PC-3 (cell line): Measurements from ENCODE around the gene PFN3. TPM values are rescaled to one million over a fixed set of nuclear protein-coding genes. Genes with fewer than 3 reads are reported as not detected.

Experiments used
- ATAC-seq: fragments of 200-7000 bp; cut with Tn5 transposase; 2 replicates; pipeline ENCODE4 v1.9.1; 2020; ENCODE audit warnings: mild to moderate bottlenecking, moderate library complexity
- BruUV-seq: library from RNA; stranded (reverse); fragments of 400-500 nt; replicated peaks from 2 replicates; lab custom pipeline; 2021; lab: Mats Ljungman, UMichigan
- CTCF ChIA-PET: fragments of 300-600 bp; sonication (Branson Sonifier 250); formaldehyde crosslinking; loops from one replicate; lab custom pipeline; 2022; ENCODE audit warnings: antibody characterized with exemption; lab: Charles Lee
- POLR2A ChIA-PET: fragments of 300-600 bp; sonication (Branson Sonifier 250); formaldehyde crosslinking; loops from one replicate; lab custom pipeline; 2022; ENCODE audit warnings: antibody characterized with exemption; ENCODE audit not compliant: unreplicated experiment; lab: Charles Lee
- DNase-seq: peaks from one replicate; pipeline ENCODE4 v3.0.0-alpha.2; 2015
- H2AFZ ChIP-seq: fragments of 300-600 bp; sonication (generic); 2 replicates; pipeline ENCODE4 v1.6.0; 2016; ENCODE audit warnings: antibody characterized with exemption, low read length
- H3F3A ChIP-seq: fragments of 300-600 bp; sonication (generic); one replicate; pipeline ENCODE4 v1.6.0; 2017; ENCODE audit warnings: antibody characterized with exemption, low read length, control low read depth, mild to moderate bottlenecking; ENCODE audit not compliant: unreplicated experiment
- H3K27ac ChIP-seq: fragments of 300-600 bp; sonication (generic); 2 replicates; pipeline ENCODE4 v1.5.1; 2016; ENCODE audit warnings: mild to moderate bottlenecking, low read length
- H3K27me3 ChIP-seq: fragments of 300-600 bp; sonication (generic); 2 replicates; pipeline ENCODE4 v1.6.1; 2016; ENCODE audit warnings: low read length, mixed read lengths
- H3K36me3 ChIP-seq: fragments of 300-600 bp; sonication (generic); 2 replicates; pipeline ENCODE4 v1.6.1; 2016; ENCODE audit warnings: low read depth, mixed run types, low read length, mixed read lengths
- H3K4me1 ChIP-seq: fragments of 300-600 bp; sonication (generic); 2 replicates; pipeline ENCODE4 v1.5.1; 2016; ENCODE audit warnings: low read length; ENCODE audit not compliant: insufficient read depth
- H3K4me2 ChIP-seq: fragments of 300-600 bp; sonication (generic); 2 replicates; pipeline ENCODE4 v1.6.0; 2016; ENCODE audit warnings: low read length
- H3K4me3 ChIP-seq: fragments of 300-600 bp; sonication (generic); 2 replicates; pipeline ENCODE4 v1.5.1; 2016; ENCODE audit warnings: mild to moderate bottlenecking, low read length, mixed read lengths
- H3K79me2 ChIP-seq: fragments of 300-600 bp; sonication (generic); 2 replicates; pipeline ENCODE4 v1.6.1; 2017; ENCODE audit warnings: low read length, mixed read lengths
- H3K9ac ChIP-seq: fragments of 300-600 bp; sonication (generic); 2 replicates; pipeline ENCODE4 v1.6.0; 2016; ENCODE audit warnings: mild to moderate bottlenecking, low read length
- H3K9me2 ChIP-seq: fragments of 300-600 bp; sonication (generic); replicated peaks from 2 replicates; pipeline ENCODE4 v1.6.1; 2016; ENCODE audit warnings: mixed run types, low read length, mixed read lengths
- H3K9me3 ChIP-seq: fragments of 300-600 bp; sonication (generic); 2 replicates; pipeline ENCODE4 v1.6.1; 2016; ENCODE audit warnings: low read length, mixed read lengths
- H4K20me1 ChIP-seq: fragments of 300-600 bp; sonication (generic); 2 replicates; pipeline ENCODE4 v1.6.1; 2016; ENCODE audit warnings: low read length, mixed read lengths
- EZH2 ChIP-seq: fragments of 300-600 bp; sonication (generic); IDR thresholded peaks from one replicate; pipeline ENCODE4 v1.6.1; 2017; ENCODE audit warnings: antibody characterized with exemption, mild to moderate bottlenecking, low read length; ENCODE audit not compliant: unreplicated experiment
- EZH2phosphoT487 ChIP-seq: fragments of 300-600 bp; sonication (generic); IDR thresholded peaks from 2 replicates; pipeline ENCODE4 v1.6.1; 2018; ENCODE audit warnings: mild to moderate bottlenecking, antibody characterized with exemption, low read length, borderline replicate concordance
- intact Hi-C: fragments of 100-400 bp; cut with micrococcal nuclease; formaldehyde crosslinking; loops from 2 replicates; pipeline ENCODE4 v1.9.0; 2023
- total RNA-seq: library from RNA; depleted of rRNA; stranded (reverse); fragments of >200 nt; gene quantifications from 2 replicates; pipeline ENCODE4 v1.2.3, GENCODE V29; 2014
- TF ChIP-seq, protein P1 (sequence below): fragments of 300-600 bp; sonication (generic); conservative IDR thresholded peaks from 2 replicates; pipeline ENCODE4 v1.5.1; 2017; ENCODE audit warnings: antibody characterized with exemption, low read depth, mild to moderate bottlenecking, low read length

PFN3 gene
- total RNA-seq, 1 experiment from 2014 or later = not detected

DNA sequence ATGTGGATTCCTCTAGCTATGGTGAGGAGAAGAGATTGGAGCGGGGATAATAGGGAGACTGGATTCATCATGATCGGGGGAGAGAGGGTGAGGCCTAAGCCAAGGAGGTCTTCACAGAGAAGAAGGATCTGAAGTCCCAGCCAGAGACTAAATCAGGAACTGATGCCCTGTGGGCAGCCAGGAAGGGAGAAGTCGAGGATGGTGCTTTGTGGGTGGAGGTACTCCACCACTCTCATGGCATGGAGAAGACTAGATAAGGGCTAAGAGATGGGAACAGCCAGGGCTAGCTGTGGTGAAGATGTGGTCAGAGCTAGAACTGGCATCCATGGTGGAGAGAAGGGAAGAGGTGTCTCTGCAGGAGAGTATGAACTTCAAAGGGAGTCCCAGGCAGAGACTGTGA lies 45.8 kb downstream of the PFN3 start:
- no peaks in the 10 kb centered on the region for H3K9me3 ChIP-seq
- peaks cover 18% of the 10 kb centered on the region for H3K79me2 ChIP-seq
- intact Hi-C loops = no loop called here
- no peaks in the 10 kb centered on the region for H3K36me3 ChIP-seq
- H2AFZ ChIP-seq = no peak overlapping the region
- no peak overlapping the region for H3K4me2 ChIP-seq
- H3K4me1 ChIP-seq = peaks cover 29% of the 10 kb centered on the region
- no peak for ATAC-seq
- no peaks in the 10 kb centered on the region for H3K9me2 ChIP-seq
- no peak for DNase-seq
- H3K9ac ChIP-seq = no peak overlapping the region
- no peaks in the 10 kb centered on the region for H3K27me3 ChIP-seq
- TF ChIP-seq, protein P1, sequence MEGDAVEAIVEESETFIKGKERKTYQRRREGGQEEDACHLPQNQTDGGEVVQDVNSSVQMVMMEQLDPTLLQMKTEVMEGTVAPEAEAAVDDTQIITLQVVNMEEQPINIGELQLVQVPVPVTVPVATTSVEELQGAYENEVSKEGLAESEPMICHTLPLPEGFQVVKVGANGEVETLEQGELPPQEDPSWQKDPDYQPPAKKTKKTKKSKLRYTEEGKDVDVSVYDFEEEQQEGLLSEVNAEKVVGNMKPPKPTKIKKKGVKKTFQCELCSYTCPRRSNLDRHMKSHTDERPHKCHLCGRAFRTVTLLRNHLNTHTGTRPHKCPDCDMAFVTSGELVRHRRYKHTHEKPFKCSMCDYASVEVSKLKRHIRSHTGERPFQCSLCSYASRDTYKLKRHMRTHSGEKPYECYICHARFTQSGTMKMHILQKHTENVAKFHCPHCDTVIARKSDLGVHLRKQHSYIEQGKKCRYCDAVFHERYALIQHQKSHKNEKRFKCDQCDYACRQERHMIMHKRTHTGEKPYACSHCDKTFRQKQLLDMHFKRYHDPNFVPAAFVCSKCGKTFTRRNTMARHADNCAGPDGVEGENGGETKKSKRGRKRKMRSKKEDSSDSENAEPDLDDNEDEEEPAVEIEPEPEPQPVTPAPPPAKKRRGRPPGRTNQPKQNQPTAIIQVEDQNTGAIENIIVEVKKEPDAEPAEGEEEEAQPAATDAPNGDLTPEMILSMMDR = no peak
- TF ChIP-seq EZH2 (no peak), EZH2phosphoT487 (no peak)
- no peaks in the 10 kb centered on the region for H4K20me1 ChIP-seq
- BruUV-seq = no TSS peak
- H3F3A ChIP-seq = no peaks in the 10 kb centered on the region
- POLR2A ChIA-PET = no interaction called here
- CTCF ChIA-PET = no interaction called here
- H3K27ac ChIP-seq = no peak overlapping the region
- H3K4me3 ChIP-seq = no peak overlapping the region

DNA sequence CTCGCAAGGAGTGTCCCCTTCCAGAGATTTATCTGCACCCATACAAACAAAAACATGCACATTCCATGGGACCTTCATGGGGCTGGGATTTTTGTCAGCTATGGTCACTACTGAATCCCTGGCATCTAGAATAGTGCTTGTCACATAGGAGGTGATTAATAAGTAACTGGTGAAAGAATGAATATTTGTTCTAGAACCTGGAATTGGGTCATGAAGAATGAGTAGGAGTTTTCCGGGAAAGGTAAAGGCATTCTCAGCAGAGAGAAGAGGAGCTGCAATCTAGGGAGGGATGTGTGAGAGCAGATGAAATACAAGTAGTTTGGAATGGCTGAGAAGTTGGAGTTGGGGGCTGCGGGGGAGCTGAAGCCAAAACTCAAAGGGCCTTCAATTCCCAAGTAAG lies 46.2 kb downstream of the PFN3 start:
- Histone ChIP-seq H3K4me3 (no peak overlapping the region), H3K36me3 (no peaks in the 10 kb centered on the region), H3K9ac (no peak overlapping the region), H3F3A (peaks cover 3% of the 10 kb centered on the region), H3K9me2 (no peaks in the 10 kb centered on the region), H4K20me1 (no peaks in the 10 kb centered on the region), H3K9me3 (no peaks in the 10 kb centered on the region), H3K4me2 (no peak overlapping the region), H3K4me1 (peaks cover 33% of the 10 kb centered on the region), H2AFZ (no peak overlapping the region), H3K27me3 (no peaks in the 10 kb centered on the region), H3K27ac (no peak overlapping the region), H3K79me2 (peaks cover 22% of the 10 kb centered on the region)
- intact Hi-C loops = no loop called here
- ChIA-PET CTCF (no interaction called here), POLR2A (no interaction called here)
- BruUV-seq = no TSS peak
- no peak for TF ChIP-seq EZH2phosphoT487
- TF ChIP-seq, protein P1 = no peak
- TF ChIP-seq EZH2 = no peak
- DNase-seq = no peak
- no peak for ATAC-seq

DNA sequence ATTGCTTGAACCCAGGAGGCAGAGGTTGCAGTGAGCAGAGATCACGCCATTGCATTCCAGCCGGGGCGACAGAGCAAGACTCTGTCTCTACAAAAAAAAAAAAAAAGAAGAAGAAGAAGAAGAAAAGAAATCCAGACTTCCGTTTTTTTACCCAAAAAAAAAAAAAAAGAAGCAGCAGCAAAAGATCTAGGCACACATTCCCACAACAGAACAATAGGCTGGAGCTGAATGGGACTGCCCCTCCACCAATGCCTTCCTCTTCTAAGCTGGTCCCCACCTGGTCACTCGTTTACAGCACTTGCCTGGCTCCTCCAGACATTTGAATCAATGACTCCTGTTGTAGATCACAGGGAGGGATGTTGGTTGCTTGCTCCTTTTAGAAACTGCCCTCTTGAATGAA lies 47.4 kb downstream of the PFN3 start:
- no peak overlapping the region for H3K4me3 ChIP-seq
- no peaks in the 10 kb centered on the region for H3K27me3 ChIP-seq
- peaks cover 37% of the 10 kb centered on the region for H3K4me1 ChIP-seq
- H3K9me2 ChIP-seq = no peaks in the 10 kb centered on the region
- H3K79me2 ChIP-seq = peaks cover 34% of the 10 kb centered on the region
- ChIA-PET CTCF (no interaction called here), POLR2A (no interaction called here)
- no peak overlapping the region for H2AFZ ChIP-seq
- no peak overlapping the region for H3K9ac ChIP-seq
- TF ChIP-seq, protein P1 = no peak
- TF ChIP-seq EZH2phosphoT487 = no peak
- no peak for TF ChIP-seq EZH2
- H3K9me3 ChIP-seq = no peaks in the 10 kb centered on the region
- no TSS peak for BruUV-seq
- intact Hi-C loops = no loop called here
- DNase-seq (no peak), ATAC-seq (no peak)
- peaks cover 8% of the 10 kb centered on the region for H3F3A ChIP-seq
- no peak overlapping the region for H3K4me2 ChIP-seq
- no peaks in the 10 kb centered on the region for H4K20me1 ChIP-seq
- no peak overlapping the region for H3K27ac ChIP-seq
- no peaks in the 10 kb centered on the region for H3K36me3 ChIP-seq
